ENCODE measurements around the gene LRCH1. TPM values are rescaled to one million over a fixed set of nuclear protein-coding genes. Genes with fewer than 3 reads are reported as not detected.

LRCH1 gene
- total and polyA plus RNA-seq, 2 experiments from 2014 or later: 6.0 to 14.6 TPM

DNA sequence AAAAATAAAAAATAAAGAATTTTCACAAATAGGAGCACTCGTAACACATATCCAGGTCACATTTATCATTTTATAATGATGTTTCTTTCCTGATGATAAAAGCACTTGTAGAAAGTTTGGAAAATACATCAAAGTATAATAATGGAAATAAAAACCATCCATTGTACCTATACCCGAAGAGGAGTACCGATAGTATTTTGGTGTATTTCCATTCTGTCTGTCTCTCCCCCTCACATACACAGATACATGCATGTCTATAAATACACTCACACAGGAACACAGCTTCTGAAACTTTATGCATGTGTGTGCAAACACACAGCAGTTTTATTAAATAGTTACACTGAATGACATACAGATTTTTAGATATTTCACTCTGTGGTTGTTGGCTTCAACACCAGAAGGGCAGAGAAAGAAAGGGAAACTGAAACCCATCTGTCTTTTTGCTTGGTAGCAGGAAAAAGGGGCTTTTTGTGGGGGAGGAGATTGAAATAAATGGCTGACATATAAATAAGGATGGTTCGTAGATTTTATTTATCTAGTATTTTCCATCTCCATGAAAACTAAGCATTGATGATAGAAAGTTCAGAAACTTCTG, 114.8 kb downstream of the LRCH1 start:
- Histone ChIP-seq H3K9me3 (ENCODE audit: low read depth) (no peaks in the 10 kb centered on the region), H3K27me3 (no peaks in the 10 kb centered on the region), H3K4me1 (ENCODE audit: low read depth) (peaks cover 52% of the 10 kb centered on the region), H3K36me3 (no peaks in the 10 kb centered on the region), H3K4me3 (no peak overlapping the region), H3K27ac (no peak overlapping the region)
- DNase-seq (ENCODE audit: low read depth in 1 of 2, low spot score in 1 of 2): peak in 1 of 2 donors; percentile 40
- TF ChIP-seq, protein P1, sequence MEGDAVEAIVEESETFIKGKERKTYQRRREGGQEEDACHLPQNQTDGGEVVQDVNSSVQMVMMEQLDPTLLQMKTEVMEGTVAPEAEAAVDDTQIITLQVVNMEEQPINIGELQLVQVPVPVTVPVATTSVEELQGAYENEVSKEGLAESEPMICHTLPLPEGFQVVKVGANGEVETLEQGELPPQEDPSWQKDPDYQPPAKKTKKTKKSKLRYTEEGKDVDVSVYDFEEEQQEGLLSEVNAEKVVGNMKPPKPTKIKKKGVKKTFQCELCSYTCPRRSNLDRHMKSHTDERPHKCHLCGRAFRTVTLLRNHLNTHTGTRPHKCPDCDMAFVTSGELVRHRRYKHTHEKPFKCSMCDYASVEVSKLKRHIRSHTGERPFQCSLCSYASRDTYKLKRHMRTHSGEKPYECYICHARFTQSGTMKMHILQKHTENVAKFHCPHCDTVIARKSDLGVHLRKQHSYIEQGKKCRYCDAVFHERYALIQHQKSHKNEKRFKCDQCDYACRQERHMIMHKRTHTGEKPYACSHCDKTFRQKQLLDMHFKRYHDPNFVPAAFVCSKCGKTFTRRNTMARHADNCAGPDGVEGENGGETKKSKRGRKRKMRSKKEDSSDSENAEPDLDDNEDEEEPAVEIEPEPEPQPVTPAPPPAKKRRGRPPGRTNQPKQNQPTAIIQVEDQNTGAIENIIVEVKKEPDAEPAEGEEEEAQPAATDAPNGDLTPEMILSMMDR (IDR thresholded peaks at IDR 0.05; ENCODE audit: low read depth, low read length): no peak

DNA sequence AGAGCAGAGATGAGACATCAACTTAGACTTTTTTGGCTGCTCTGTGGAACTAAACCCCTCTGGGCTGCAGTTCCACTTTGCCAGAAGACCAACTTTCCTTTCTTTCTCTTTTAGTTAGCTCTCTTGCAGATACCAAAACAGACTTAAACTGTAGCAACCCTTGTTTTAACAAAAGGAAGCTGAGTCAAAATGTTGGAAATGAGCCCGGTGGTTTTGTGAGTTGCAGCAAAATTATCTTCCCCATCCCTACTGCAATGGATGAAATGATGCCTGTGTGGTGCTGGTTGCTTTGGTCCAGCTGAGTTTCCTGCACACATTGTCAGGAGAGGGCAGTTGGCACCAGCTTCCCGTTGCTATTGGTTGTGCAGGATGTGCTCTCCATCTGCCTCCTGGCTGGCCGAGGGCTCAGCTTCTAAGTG, 115.3 kb downstream of the LRCH1 start:
- H3K27ac ChIP-seq: peak overlapping the region; percentile 27

GRCh38 chr13:46668931-46669525, 116.1 kb downstream of the LRCH1 start:
- no peak overlapping the region for H3K4me3 ChIP-seq
- no peaks in the 10 kb centered on the region for H3K9me3 ChIP-seq (ENCODE audit: low read depth)
- H3K27me3 ChIP-seq: no peaks in the 10 kb centered on the region
- H3K4me1 ChIP-seq (ENCODE audit: low read depth): peaks cover 49% of the 10 kb centered on the region
- no peak for DNase-seq (ENCODE audit: low read depth in 1 of 2, low spot score in 1 of 2)
- H3K27ac ChIP-seq: peak overlapping the region; percentile 45
- no peaks in the 10 kb centered on the region for H3K36me3 ChIP-seq
- TF ChIP-seq, protein P1 (IDR thresholded peaks at IDR 0.05; ENCODE audit: low read depth, low read length): no peak

More for the DNA sequence above, 115.3 kb downstream of the LRCH1 start:
- Histone ChIP-seq H3K9me3 (ENCODE audit: low read depth) (no peaks in the 10 kb centered on the region), H3K4me3 (no peak overlapping the region), H3K36me3 (no peaks in the 10 kb centered on the region), H3K4me1 (ENCODE audit: low read depth) (peaks cover 52% of the 10 kb centered on the region), H3K27me3 (no peaks in the 10 kb centered on the region)
- DNase-seq (ENCODE audit: low read depth in 1 of 2, low spot score in 1 of 2): peak in 1 of 2 donors; percentile 95
- TF ChIP-seq, protein P1 (IDR thresholded peaks at IDR 0.05; ENCODE audit: low read depth, low read length): no peak

- Histone ChIP-seq H3K36me3 (no peaks in the 10 kb centered on the region), H3K27ac (peak overlapping the region; percentile 59), H3K9me3 (ENCODE audit: low read depth) (no peaks in the 10 kb centered on the region), H3K4me3 (no peak overlapping the region), H3K27me3 (no peaks in the 10 kb centered on the region), H3K4me1 (ENCODE audit: low read depth) (peaks cover 15% of the 10 kb centered on the region)
- DNase-seq (ENCODE audit: low read depth in 1 of 2, low spot score in 1 of 2): no peak
- TF ChIP-seq, protein P1 (IDR thresholded peaks at IDR 0.05; ENCODE audit: low read depth, low read length): no peak
Measured at GRCh38 chr13:46672338-46673090, 119.5 kb downstream of the LRCH1 start.

DNA sequence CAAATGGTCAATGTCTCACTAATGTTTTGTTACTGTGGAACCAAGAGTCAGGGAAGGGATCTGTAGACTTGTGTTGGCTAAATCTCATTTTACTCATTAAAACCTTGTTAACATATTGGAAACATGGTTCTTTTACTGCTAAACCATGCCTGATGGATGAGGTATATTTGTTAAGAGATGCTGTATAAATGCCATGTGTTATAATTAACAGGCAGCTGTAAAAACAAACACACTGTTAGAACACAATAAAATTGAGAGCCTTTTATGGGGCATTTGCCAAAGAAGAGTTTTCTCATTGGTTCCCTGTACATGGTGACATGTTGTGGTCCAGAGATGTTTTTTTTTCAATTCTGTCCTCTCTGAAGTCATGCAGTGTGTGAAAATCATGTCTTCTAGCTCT, 122.0 kb downstream of the LRCH1 start:
- peak overlapping the region; percentile 5 for H3K27ac ChIP-seq
- TF ChIP-seq, protein P1 (IDR thresholded peaks at IDR 0.05; ENCODE audit: low read depth, low read length): no peak

More for the DNA sequence above, 122.0 kb downstream of the LRCH1 start:
- Histone ChIP-seq H3K4me3 (no peak overlapping the region), H3K4me1 (ENCODE audit: low read depth) (peaks cover 13% of the 10 kb centered on the region), H3K9me3 (ENCODE audit: low read depth) (no peaks in the 10 kb centered on the region), H3K27me3 (no peaks in the 10 kb centered on the region), H3K36me3 (no peaks in the 10 kb centered on the region)
- DNase-seq (ENCODE audit: low read depth in 1 of 2, low spot score in 1 of 2): no peak

Data from cardiac muscle cell (in vitro differentiated cells and primary cell).